Smooth muscle cell (in vitro differentiated cells): ENCODE measurements around the gene DISC1. TPM values are rescaled to one million over a fixed set of nuclear protein-coding genes. Genes with fewer than 3 reads are reported as not detected.

Source experiments
- DNase-seq: peaks from one replicate; lab custom pipeline; 2025; ENCODE audit not compliant: unreplicated experiment; lab: John Stamatoyannopoulos, UW
- H2AFZ ChIP-seq: fragments of 200-600 bp; sonication (generic); 2 replicates; pipeline ENCODE4 v1.6.0; 2016; ENCODE audit warnings: antibody characterized with exemption, low read depth, mild to moderate bottlenecking
- H3F3A ChIP-seq: fragments of 200-600 bp; sonication (generic); 2 replicates; pipeline ENCODE4 v1.6.0; 2017; ENCODE audit warnings: antibody characterized with exemption, low read depth
- H3K27ac ChIP-seq: fragments of 200-600 bp; sonication (generic); 2 replicates; pipeline ENCODE4 v1.5.1; 2016; ENCODE audit warnings: low read depth, mild to moderate bottlenecking
- H3K27me3 ChIP-seq: fragments of 200-600 bp; sonication (generic); 2 replicates; pipeline ENCODE4 v1.6.1; 2016; ENCODE audit warnings: low read depth, mild to moderate bottlenecking
- H3K36me3 ChIP-seq: fragments of 200-600 bp; sonication (generic); 2 replicates; pipeline ENCODE4 v1.5.1; 2016; ENCODE audit warnings: low read depth
- H3K4me1 ChIP-seq: fragments of 200-600 bp; sonication (generic); 2 replicates; pipeline ENCODE4 v1.5.1; 2016; ENCODE audit warnings: low read depth
- H3K4me2 ChIP-seq: fragments of 200-600 bp; sonication (generic); 2 replicates; pipeline ENCODE4 v1.6.0; 2016; ENCODE audit warnings: mild to moderate bottlenecking
- H3K4me3 ChIP-seq: fragments of 200-600 bp; sonication (generic); 2 replicates; pipeline ENCODE4 v1.5.1; 2016; ENCODE audit warnings: mild to moderate bottlenecking
- H3K79me2 ChIP-seq: fragments of 200-600 bp; sonication (generic); 2 replicates; pipeline ENCODE4 v1.6.0; 2016; ENCODE audit warnings: low read depth, mild to moderate bottlenecking
- H3K9ac ChIP-seq: fragments of 200-600 bp; sonication (generic); 2 replicates; pipeline ENCODE4 v1.6.0; 2016; ENCODE audit warnings: low read depth
- H3K9me3 ChIP-seq: fragments of 200-600 bp; sonication (generic); replicated peaks from 2 replicates; pipeline ENCODE4 v1.5.1; 2016; ENCODE audit warnings: low read depth
- H4K20me1 ChIP-seq: fragments of 200-600 bp; sonication (generic); 2 replicates; pipeline ENCODE4 v1.6.0; 2016; ENCODE audit warnings: low read depth
- CTCF ChIP-seq: fragments of 200-600 bp; sonication (generic); IDR thresholded peaks from 2 replicates; pipeline ENCODE4 v1.5.1; 2017; ENCODE audit warnings: borderline replicate concordance, mild to moderate bottlenecking, antibody characterized with exemption; ENCODE audit not compliant: insufficient read depth, poor library complexity, severe bottlenecking
- WGBS: methylation state at CpG from one replicate; pipeline ENCODE4 v1.1.7; 2016; ENCODE audit warnings: low lambda C conversion rate; 5-methylcytosine and 5-hydroxymethylcytosine counted together
- polyA plus RNA-seq: library from polyadenylated mRNA; unstranded; fragments of >200 nt; fragmentation: Nextera tagmentation; extraction: Ambion mirVana; gene quantifications from 2 replicates; pipeline ENCODE4 v1.2.1, GENCODE V29; 2016
- total RNA-seq: library from RNA; depleted of rRNA; stranded (reverse); fragments of >200 nt; gene quantifications from 2 replicates; pipeline ENCODE4 v1.2.3, GENCODE V29; 2014

Gene DISC1
- total and polyA plus RNA-seq, 2 experiments from 2014 or later: 0.89 to 4.3 TPM

DNA sequence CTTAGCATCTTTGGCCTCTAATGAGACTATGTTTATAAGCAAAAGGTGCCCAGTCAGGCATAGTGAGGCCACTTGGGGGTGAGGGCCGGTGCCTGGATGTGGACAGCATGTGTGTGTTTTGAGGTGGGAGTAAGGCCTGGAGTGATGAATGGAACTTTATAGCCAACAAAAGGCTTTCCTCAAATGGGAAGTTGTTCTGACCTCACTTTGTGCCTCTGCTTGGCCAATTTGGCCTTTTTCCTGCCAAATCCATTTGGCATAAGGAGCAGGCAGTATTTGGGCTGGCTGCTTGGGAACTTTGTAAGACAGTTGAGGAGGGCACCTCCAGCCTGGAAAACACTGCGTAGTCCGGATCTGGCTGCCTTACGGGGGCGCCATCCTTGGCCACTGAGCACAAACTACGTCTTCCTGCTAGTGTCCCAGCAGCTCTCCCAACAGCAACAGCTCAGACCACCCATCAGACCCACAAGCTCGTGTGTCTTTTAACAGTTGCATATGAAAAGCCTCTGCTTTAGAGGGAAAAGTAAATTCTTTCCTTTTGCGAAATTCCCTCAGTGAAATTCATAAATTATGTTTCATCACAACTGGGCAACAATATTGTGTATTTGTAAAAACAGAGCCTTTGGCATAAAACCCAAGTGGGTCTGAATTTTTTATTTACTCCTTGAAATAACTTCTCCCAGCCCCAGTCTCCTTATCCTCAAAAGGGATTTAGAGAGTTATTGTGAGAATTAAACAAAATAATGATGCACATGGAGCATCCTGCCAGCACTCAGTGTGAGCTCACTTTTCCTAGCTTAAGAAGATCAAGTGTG, 322.9 kb downstream of the DISC1 start:
- 54% methylated on average over 8 of the region's 8 CpGs for WGBS

GRCh38 chr1:231950331-231951128, 323.9 kb downstream of the DISC1 start:
- WGBS: 79% methylated on average over 6 of the region's 6 CpGs
- TF ChIP-seq CTCF: no peak
- H3K27ac ChIP-seq: no peak overlapping the region
- H3K4me3 ChIP-seq: no peak overlapping the region
- peaks cover 12% of the 10 kb centered on the region for H3K4me1 ChIP-seq
- H3K9ac ChIP-seq: no peak overlapping the region
- no peaks in the 10 kb centered on the region for H3K36me3 ChIP-seq
- no peaks in the 10 kb centered on the region for H3K79me2 ChIP-seq
- peaks cover 5% of the 10 kb centered on the region for H3F3A ChIP-seq
- H3K4me2 ChIP-seq: peak overlapping the region; percentile 50
- H2AFZ ChIP-seq: no peak overlapping the region
- no peaks in the 10 kb centered on the region for H4K20me1 ChIP-seq
- no peak for DNase-seq
- H3K27me3 ChIP-seq: no peaks in the 10 kb centered on the region
- no peaks in the 10 kb centered on the region for H3K9me3 ChIP-seq

More for the DNA sequence above, 322.9 kb downstream of the DISC1 start:
- Histone ChIP-seq H3K4me2 (no peak overlapping the region), H3K36me3 (no peaks in the 10 kb centered on the region), H3K27me3 (no peaks in the 10 kb centered on the region), H3K27ac (no peak overlapping the region), H3K9me3 (no peaks in the 10 kb centered on the region), H3F3A (peaks cover 5% of the 10 kb centered on the region), H3K9ac (no peak overlapping the region), H3K4me3 (no peak overlapping the region), H3K4me1 (peaks cover 12% of the 10 kb centered on the region), H2AFZ (no peak overlapping the region), H3K79me2 (no peaks in the 10 kb centered on the region), H4K20me1 (no peaks in the 10 kb centered on the region)
- no peak for DNase-seq
- TF ChIP-seq CTCF: no peak

GRCh38 chr1:231951374-231951773, 324.8 kb downstream of the DISC1 start:
- no peak for TF ChIP-seq CTCF
- Histone ChIP-seq H2AFZ (no peak overlapping the region), H3K36me3 (no peaks in the 10 kb centered on the region), H3F3A (peaks cover 5% of the 10 kb centered on the region), H3K4me2 (peak overlapping the region; percentile 50), H3K4me3 (no peak overlapping the region), H3K4me1 (peaks cover 12% of the 10 kb centered on the region), H4K20me1 (no peaks in the 10 kb centered on the region), H3K9me3 (no peaks in the 10 kb centered on the region), H3K9ac (peak overlapping the region; percentile 1), H3K79me2 (no peaks in the 10 kb centered on the region), H3K27ac (no peak overlapping the region), H3K27me3 (no peaks in the 10 kb centered on the region)
- 28% methylated on average over 3 of the region's 3 CpGs for WGBS
- DNase-seq: no peak
